Dedifferentiated amniotic fluid mesenchymal stem cell (primary cell): ENCODE data around the gene RCBTB2.
"Not testable (repeated sequence)": the region's sequence is repeated elsewhere in the genome, so short reads cannot be mapped to it uniquely, and the experiment has no call there.

Experiments
- DNase-seq: peaks from one replicate; pipeline ENCODE4 v3.0.0-alpha.2; 2016; ENCODE audit errors: extremely low spot score

RCBTB2 gene

DNA sequence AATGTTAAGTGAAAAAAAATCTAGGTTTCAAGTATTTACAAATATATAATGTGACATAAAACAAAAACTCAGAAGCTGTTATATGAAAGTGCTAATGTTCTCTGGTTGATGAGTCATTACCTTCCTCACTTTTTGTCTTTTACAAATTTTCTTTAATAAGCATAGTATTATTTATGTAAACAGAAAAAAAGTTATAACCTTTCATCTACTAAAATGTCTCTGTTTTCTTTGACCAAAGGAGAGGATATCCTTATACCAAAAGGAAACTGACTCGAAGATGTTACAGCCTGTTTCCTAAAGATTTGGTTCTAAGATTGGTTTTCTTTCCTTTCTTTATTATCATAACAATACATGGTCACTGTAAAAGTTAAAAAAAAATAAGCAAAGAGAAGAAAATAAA, 38.0 kb downstream of the RCBTB2 start:
- no peak for DNase-seq

DNA sequence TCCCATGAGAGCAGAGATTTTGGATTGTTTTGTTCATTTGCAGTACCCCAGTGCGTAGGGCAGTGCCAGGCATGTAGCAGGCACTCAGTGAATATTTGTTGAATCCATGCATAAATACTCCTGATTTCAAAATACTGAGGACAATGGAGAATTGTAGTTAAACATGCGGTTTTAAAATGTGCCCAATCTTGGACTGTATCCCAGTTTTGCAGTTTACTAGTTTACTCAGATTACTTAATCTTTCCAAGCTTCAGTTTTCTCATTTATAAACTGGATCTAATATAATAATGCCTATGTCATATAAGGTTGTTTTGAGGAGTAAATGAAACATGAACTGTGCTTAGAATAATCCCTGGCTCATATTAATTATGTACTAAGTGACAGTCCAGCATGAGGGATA, 39.0 kb downstream of the RCBTB2 start:
- no peak for DNase-seq

DNA sequence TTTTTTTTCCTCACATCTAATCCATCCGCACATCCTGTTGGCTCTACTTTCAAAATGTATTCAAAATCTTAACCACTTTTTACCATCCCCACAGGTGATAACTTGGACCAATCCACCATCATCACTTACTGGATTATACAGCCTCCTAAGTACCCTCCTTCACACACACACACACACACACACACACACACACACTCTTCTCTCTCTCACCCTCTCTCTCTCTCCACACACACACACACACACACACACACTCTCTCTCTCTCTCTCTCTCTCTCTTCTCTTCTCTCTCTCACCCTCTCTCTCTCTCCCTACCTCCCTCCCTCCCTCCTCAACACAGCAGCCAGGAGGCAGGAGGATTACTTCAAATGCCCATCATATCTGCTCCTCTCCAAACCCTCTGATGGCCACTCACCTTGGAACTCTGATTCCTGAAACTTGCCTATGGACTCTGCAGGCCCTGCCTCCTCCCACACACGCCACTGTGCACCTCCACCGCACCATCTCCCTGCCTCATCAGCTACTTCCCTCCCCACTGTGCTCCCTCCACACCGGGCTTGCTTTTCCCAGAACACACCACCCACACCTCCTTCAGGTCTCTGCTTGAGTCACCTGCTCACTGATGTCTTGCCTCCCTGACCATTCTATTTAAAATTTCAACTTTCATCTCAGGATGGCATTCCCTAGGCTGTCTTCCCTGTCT, 39.7 kb downstream of the RCBTB2 start:
- no peak for DNase-seq

DNA sequence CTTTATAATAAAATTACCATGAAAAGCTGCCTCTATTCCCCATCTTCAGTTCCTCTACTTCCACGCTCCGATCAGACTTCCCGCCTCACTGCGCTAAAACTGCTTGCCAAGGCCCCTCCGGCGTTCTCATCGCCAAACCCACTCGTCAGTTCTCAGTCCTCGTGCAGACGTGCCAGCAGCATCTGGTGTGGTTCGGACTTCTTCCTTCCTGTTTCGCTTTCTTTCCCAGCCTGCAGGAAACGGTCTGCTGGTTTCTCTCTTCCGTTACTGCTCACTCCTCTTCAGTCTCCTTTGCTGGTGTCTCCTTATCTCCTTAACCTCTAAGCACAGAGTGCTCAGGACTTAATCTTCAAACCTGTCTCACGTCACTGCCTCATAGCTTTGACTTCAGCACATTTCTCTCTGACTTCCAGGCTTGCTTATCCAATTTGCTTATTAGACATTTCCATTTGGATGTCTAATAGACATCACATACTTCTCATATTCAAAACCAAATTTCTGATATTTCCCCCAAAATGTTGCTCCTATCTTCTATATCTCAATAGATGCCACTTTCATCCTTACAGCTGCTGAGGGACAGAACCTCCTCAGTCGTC, 40.3 kb downstream of the RCBTB2 start:
- DNase-seq = no peak

DNA sequence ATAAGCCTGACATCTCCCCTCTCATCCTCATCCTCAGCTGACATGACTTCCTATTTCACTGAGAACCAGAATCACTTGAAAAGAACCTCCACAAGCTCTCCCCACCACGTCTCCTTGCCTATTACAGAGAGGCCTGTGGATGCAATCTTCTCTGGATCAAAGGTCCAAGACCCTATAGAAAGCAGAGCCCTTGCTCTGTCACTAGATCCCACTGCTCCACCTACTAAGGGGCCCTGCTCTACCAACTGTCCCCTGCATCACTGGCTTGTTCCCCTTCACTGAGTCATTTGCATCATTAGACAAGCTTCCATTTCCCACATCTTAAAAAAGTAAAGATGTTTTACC, 40.8 kb downstream of the RCBTB2 start:
- no peak for DNase-seq

DNA sequence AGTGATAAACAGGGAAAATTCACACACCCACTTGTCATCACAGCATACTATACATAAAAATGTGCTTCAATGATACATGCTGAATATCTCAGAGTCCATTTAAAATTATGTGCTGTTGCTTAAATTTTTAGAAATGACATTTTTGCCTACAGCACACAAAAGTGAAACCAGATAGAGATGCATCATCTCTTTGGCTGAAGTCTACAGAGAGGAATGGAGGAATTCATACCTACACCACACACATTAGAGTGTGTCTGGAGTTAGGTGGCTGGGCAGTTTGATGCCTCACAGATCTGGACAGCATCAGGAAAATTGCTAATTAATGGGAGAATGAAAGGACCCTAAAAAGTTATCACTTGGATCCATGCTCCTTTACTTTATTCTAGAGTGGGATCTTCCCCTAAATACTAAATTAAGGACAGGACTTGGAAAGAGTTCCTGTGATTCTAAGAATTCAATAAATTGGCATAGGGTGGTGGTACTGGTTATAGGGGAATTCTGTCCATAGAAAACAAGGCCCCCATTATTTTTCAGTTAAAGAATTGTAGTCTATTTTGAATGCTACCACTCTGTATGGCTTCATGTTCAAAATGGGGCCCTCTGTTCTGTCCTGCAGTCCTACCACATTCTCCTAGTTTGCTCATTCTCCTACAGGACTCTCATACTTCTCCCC, 41.3 kb downstream of the RCBTB2 start:
- no peak for DNase-seq

DNA sequence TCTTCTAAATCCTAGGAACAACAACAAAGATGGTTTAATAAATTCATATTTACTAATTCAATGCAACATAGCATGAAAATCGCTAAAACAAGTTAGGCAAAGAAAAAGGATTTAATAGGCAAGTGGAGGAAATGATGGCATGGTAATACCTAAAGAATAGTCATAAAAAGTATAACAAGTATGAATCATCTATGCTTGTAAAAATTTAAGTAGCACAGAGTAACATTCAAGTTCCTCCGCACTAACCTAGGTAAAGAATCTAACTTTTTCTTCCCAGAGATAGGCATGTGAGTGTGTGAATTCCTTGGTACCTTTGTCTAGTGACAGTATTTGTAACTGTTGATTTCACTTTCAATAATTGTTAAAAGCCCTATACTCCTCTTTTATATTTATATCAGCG, 42.6 kb downstream of the RCBTB2 start:
- DNase-seq = no peak

DNA sequence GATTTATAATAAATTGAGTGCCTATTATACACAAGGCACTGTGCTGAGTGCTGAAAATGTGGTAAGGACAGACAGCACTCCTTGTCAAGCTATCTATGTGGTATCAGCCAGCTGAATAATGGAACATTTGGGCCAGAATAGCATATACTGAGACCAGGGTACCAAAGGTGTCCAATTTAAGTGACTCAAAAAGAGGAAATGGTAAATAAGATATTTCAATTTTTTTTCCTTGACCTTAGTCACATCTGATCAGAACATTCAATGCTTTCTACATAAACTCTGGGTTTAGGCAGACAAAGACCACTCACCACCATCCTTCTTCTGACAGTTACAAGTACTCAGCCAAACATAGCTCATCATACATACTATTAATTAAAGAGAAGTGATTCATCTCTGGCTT, 43.2 kb downstream of the RCBTB2 start:
- DNase-seq = no peak

DNA sequence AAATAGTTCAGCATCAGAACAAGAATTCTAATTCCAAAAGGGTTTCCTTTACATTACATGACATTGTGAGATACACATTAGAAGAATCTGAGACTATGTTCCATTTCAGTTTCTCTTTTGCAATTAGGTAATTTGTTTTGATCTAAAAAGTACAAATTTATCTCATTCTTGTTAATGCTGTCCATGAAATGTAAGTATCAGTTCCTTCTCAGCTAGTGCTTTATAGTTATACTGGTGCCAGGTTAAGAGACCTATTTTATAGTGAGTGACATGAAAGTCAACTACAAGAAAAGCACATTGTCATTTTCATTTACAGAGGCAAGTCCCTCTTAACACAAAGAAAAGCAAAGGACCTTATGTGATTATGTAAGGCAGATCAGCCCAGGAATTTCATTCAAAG, 43.9 kb downstream of the RCBTB2 start:
- DNase-seq = no peak

DNA sequence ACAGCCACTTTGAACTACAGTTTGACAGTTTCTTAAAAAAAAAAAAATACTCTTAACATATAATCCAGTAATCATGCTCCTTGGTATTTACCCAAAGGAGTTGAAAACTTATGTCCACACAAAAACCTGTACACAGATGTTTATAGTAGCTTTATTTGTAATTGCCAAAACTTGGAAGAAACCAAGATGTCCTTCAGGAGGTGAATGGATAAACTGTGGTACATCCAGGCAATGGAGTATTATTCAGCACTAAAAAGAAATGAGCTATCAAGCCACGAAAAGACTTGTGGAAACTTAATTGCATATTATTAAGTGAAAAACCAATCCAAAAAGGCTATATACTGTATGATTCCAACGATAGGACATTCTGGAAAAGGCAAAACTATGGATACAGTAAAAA, 44.9 kb downstream of the RCBTB2 start:
- DNase-seq = no peak

DNA sequence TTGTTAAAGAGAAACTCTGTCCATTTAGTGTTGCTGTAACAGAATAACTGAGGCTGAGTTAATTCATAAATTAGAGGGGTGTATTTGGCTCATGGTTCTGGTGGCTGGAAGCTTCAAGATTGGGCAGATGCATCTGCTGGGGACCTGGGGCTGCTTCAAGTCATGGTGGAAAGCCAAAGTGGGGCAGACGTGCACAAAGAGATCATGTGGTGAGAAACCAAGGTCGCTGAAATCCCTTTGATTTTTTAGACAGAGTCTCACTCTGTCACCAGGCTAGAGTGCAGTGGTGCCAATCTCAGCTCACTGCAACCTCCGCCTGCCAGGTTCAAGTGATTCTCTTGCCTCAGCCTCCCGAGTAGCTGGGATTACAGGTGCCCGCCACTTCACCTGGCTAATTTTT, 46.0 kb downstream of the RCBTB2 start:
- DNase-seq = no peak

DNA sequence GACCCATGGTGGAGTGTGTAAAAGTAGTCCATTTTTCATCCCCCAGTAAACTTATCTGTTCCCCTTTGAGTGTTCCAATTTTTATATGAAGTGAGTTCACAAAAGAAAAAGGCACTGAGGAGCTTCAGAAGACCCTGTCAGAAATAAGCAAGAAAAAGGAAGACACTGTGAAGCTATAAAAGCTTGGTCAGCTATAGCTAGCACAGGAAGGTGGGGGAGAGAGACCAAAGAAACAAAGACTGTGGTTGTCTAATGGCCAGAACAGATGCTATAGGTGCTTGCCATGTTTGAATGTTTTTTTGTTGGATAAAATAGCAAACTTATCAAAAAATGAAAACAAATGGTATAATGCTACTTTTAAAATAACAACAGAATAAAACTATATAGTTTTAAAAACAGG, 46.5 kb downstream of the RCBTB2 start:
- DNase-seq = no peak

DNA sequence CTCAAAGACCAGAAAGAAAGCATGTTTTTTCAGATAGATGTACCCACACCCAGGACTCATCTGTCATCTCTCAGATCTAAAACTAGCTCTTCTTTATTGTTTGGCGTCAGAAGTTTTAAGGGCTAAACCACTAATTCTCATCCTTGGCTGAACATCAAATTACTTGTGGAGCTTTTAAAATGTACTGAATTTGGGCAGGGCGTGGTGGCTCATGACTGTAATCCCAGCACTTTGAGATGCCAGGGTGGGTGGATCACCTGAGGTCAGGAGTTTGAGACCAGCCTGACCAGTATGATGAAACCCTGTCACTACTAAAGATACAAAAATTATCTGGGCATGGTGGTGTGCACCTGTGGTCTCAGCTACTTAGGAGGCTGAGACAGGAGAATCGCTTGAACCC, 47.4 kb downstream of the RCBTB2 start:
- no peak for DNase-seq

DNA sequence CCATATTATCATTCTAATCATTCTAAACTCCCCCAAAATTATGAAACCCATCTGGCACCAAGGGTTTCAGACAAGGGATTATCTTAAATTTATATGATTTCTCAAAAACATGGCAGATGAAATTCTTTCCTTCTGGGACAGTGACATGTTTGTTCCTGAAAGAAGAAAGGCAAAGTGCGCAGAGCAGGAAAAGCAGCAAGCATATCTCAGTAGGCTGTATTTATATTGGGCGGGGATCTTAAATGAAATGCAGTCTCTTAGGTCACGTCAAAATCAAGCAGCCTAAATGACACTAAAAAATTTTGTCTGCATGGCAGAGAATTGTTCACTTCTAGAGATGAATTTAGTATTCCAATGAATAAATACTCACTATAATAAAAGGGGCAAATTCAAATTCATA, 49.3 kb downstream of the RCBTB2 start:
- no peak for DNase-seq

DNA sequence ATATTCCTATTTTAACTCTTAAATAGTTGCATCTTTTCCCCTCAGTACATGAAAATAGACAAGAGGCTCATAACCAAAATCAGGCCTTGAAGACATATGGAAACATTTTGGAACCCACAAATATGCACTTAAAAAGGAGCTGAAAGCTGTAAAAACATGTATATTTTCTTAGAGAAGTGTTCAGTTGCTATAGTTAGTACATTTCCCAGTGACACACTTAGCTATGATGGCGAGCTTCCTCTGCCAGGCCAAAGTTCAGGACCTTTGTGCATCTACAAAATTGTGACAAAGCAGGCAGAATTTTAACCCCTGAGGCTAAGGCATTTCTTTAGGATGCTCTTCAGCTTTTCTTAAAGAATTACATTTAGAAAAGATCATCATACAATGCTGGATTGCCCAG, 54.5 kb downstream of the RCBTB2 start:
- peak; percentile 61 for DNase-seq

DNA sequence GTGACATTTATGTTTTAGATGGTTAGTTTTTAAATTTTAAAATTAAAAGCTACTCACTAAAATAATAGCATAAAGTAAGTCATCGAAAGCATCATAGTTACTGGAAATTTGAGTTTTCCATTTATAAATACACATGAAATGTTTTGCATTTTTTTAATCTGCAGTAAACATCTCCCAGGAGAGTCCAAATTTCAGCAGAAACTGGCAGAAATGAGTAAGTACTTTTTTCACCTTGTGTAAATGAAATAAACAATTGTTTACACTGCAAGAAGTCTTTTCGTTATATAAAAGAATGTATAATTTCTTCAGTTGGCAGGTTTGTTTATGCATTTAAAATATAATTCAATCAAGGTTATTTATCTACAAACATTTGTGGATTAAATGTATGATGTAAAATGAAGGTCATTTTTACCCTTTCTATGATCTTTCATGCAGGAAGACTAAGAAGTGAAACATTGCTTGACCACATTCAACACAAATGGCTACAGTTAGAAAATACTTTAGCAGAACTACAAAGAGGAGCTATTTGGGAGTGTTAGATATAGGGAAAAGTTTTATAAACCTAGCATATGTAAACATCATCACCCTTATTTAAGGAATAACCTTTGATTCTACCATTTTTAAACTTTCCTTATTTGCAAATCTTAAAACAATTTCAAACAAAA, 55.6 kb downstream of the RCBTB2 start:
- no peak for DNase-seq

DNA sequence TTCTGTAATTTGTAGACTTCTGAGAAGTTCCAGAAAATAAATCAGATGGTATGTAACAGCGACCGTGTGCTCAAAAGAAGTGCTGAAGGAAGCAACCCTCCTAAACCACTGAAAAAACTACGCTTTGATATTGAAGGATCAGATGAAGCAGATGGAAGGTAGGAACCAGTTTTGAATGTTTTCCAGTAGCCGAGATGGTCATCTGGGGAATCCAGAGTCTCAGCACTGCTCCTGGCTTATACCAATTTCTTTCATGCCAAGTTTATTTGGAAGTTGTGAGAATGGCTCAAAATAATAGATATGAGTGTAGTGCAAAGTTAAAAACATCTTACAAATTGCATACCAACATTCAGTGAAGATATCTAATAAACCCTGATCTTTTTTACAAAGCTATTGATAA, 56.2 kb downstream of the RCBTB2 start:
- DNase-seq = no peak

DNA sequence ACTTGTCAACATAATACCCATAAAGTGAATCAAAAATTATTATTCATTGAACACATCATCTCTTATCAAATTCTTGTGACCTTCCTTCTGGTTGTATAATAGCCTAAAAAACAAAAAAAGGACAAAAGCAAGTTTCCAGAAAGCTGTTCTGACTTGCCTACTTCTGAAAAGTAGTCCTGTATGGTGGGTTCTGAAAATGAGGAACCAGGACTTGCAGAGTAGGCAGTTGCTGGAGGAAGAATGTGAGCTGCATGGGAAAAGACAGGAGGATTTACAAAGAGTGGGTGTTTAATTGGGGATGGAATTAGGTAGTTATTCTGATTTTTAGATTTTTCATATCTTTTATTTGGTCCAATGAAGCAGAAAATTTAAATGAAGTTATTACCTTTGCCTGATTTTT, 56.7 kb downstream of the RCBTB2 start:
- DNase-seq = no peak

DNA sequence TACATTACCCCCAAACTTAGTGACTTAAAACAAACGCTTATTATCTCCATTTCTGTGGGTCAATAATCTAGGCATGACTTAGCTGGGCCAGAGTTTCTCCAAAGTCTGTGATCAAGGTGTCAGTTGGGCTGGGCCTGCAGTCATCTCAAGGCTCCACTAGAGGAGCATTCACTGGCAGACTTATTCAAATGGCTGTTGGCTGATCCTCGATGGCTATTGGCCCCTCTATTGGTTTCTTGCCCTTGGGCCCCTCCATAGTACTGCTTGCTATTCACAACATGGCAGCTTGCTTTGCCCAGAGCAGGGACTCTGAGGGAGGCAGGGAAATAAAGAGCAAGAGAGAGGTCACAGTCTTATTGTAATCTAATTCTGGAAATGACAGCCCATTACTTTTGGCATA, 57.6 kb downstream of the RCBTB2 start:
- no peak for DNase-seq

DNA sequence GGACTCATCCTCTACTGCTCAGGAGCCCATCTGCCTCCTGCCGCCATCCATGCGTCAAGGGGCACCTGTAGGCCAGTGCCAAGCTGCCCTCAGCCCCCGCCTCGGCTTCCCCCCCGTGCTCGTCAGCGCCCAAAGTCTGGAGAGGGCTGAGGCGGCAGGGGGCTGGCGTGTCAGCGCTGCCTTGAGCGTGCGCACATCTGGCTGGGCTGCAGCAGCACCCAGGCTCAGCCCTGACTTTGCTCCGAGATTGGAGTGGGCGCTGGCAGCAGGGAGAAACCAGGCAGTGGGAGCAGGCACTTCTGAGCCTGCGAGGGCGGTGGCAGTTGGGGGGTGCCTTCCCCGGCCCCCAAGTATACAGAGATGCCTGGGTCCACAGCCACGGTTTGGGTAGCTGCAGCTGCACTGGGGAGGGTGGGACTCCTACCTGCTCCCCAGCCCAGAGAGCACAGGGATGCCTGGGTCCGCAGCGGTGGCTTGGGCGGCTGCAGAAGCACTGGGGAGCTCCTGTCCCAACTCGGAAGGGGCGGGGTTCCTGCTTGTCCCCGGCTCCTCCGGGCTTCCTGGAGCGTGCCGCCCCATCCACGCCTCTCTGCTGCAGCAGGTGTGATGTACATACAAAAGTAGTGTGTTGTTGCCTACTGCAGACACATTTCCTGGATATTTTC, 75.2 kb downstream of the RCBTB2 start:
- DNase-seq = no peak

DNA sequence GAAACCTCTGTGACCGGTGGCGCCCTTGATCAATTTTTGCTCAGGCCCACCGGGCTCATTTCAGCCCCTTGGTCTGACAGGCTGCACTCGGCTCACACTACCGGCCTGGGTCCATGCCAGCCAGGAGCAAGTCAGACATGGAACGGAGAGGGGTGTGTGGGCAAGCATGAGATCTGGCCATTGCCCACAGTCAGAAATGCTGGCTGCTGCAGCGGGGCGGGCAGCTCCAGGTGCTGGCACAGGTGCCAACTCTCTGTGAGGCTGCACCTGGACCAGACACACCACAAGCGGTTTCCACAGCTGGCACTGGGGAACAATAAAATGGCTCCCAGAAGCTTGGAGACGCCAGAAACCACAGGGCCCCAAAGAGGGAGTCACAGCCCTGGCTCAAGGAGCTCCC, 76.3 kb downstream of the RCBTB2 start:
- no peak for DNase-seq

DNA sequence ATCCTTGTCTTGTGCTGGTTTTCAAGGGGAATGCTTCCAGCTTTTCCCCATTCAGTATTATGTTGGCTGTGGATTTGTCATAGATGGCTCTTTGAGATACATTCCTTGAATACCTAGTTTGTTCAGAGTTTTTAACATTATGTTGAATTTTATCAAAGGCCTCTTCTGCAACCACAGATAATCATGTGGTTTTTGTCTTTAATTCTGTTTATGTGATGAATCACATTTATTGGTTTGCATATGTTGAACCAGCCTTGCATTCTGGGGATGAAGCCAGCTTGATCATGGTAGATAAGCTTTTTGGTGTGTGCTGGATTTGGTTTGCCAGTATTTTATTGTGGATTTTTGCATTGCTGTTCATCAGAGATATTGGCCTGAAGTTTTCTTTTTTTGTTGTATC, 81.7 kb downstream of the RCBTB2 start:
- not testable (repeated sequence) for DNase-seq

DNA sequence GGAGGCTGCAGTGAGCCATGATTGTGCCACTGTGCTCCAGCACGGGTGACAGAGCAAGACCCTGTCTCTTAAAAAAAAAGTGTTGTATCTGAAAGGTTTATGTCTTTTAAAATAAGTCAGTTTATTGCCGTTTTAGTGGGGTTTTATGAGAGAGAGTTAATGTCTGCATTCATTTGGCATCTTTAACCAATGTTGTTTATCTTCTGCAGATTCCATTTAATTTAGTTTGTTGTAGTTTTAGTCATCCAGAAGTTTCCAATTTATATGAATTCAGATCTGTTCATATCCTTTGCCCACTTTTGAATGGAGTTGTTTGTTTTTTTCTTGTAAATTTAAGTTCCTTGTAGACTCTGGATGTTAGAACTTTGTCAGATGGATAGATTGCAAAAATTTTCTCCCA, 83.2 kb downstream of the RCBTB2 start:
- DNase-seq = peak; percentile 19
